Uterus (tissue), 2 donors: Measurements from ENCODE around the gene OR6C4.

Experiments
- CTCF ChIP-seq, 4 experiments: fragments of 200-600 bp in 2 of 4; fragments of 450-650 bp in 2 of 4; sonication (generic) in 2 of 4; IDR thresholded peaks; one replicate each; pipeline ENCODE4 v1.5.1; 2016 to 2019; ENCODE audit warnings: antibody characterized with exemption in 4 of 4, mild to moderate bottlenecking in 2 of 4, moderate library complexity in 1 of 4
- POLR2A ChIP-seq, 2 donors: fragments of 450-650 bp; IDR thresholded peaks; one replicate each; pipeline ENCODE4 v1.6.1; 2016; ENCODE audit warnings: antibody characterized with exemption in 2 of 2, mild to moderate bottlenecking in 1 of 2, moderate library complexity in 1 of 2

- TF ChIP-seq CTCF (IDR thresholded peaks at IDR 0.05) = no peak
- TF ChIP-seq POLR2A (IDR thresholded peaks at IDR 0.05) = no peak
These were observed 33.0 kb upstream of the OR6C4 start for GRCh38 chr12:55516391-55516790.
